ENCODE data around the gene HSDL1. TPM values are rescaled to one million over a fixed set of nuclear protein-coding genes. Genes with fewer than 3 reads are reported as not detected.

The HSDL1 gene
- total RNA-seq, 1 donor from 2014 or later: 22.5 TPM

- Histone ChIP-seq H3K36me3 (peaks cover 83% of the 10 kb centered on the region), H3K4me3 (no peak overlapping the region), H3K27me3 (ENCODE audit: low read depth) (no peaks in the 10 kb centered on the region), H3K9me3 (no peaks in the 10 kb centered on the region), H3K4me1 (peaks cover 38% of the 10 kb centered on the region), H3K27ac (no peak overlapping the region)
- ATAC-seq: peak; percentile 92 to 95
- TF ChIP-seq CTCF (IDR thresholded peaks at IDR 0.05): no peak
- intact Hi-C loops (cut with DNase I): no loop called here
- DNase-seq: no peak
Measured at GRCh38 chr16:84096447-84097005, 48.5 kb downstream of the HSDL1 start.

GRCh38 chr16:84095466-84095865, 49.5 kb downstream of the HSDL1 start:
- Histone ChIP-seq H3K4me1 (peaks cover 37% of the 10 kb centered on the region), H3K36me3 (peaks cover 83% of the 10 kb centered on the region), H3K27me3 (ENCODE audit: low read depth) (no peaks in the 10 kb centered on the region), H3K4me3 (no peak overlapping the region), H3K9me3 (no peaks in the 10 kb centered on the region), H3K27ac (peak overlapping the region; percentile 1)
- ATAC-seq (no peak), DNase-seq (no peak)
- TF ChIP-seq CTCF (IDR thresholded peaks at IDR 0.05): no peak
- intact Hi-C loops (cut with DNase I): no loop called here

GRCh38 chr16:84093879-84094270, 51.1 kb downstream of the HSDL1 start:
- no peak for DNase-seq
- Histone ChIP-seq H3K4me1 (peaks cover 22% of the 10 kb centered on the region), H3K27me3 (ENCODE audit: low read depth) (no peaks in the 10 kb centered on the region), H3K9me3 (no peaks in the 10 kb centered on the region), H3K4me3 (no peak overlapping the region), H3K36me3 (peaks cover 90% of the 10 kb centered on the region), H3K27ac (no peak overlapping the region)
- no peak for ATAC-seq
- intact Hi-C loops (cut with DNase I): no loop called here
- no peak for TF ChIP-seq CTCF (IDR thresholded peaks at IDR 0.05)

GRCh38 chr16:84093120-84093878, 51.7 kb downstream of the HSDL1 start:
- DNase-seq (no peak), ATAC-seq (no peak)
- Histone ChIP-seq H3K9me3 (no peaks in the 10 kb centered on the region), H3K4me3 (no peak overlapping the region), H3K27me3 (ENCODE audit: low read depth) (no peaks in the 10 kb centered on the region), H3K4me1 (peaks cover 22% of the 10 kb centered on the region), H3K27ac (no peak overlapping the region), H3K36me3 (peaks cover 90% of the 10 kb centered on the region)
- TF ChIP-seq CTCF (IDR thresholded peaks at IDR 0.05): no peak
- intact Hi-C loops (cut with DNase I): no loop called here

GRCh38 chr16:84091460-84091859, 53.5 kb downstream of the HSDL1 start:
- Histone ChIP-seq H3K27me3 (ENCODE audit: low read depth) (no peaks in the 10 kb centered on the region), H3K9me3 (no peaks in the 10 kb centered on the region), H3K36me3 (peaks cover 92% of the 10 kb centered on the region), H3K4me3 (no peak overlapping the region), H3K4me1 (peaks cover 18% of the 10 kb centered on the region), H3K27ac (no peak overlapping the region)
- no peak for ATAC-seq
- intact Hi-C loops (cut with DNase I): no loop called here
- no peak for TF ChIP-seq CTCF (IDR thresholded peaks at IDR 0.05)
- DNase-seq: no peak
